Globus pallidus (tissue), 1 donor: ENCODE measurements around the gene SWT1.
"Not testable (repeated sequence)": the region's sequence is repeated elsewhere in the genome, so short reads cannot be mapped to it uniquely, and the experiment has no call there.

Source experiments
- DNase-seq: peaks from one replicate; pipeline ENCODE4 v3.0.0-alpha.2; 2015; ENCODE audit warnings: low spot score

SWT1 gene

DNA sequence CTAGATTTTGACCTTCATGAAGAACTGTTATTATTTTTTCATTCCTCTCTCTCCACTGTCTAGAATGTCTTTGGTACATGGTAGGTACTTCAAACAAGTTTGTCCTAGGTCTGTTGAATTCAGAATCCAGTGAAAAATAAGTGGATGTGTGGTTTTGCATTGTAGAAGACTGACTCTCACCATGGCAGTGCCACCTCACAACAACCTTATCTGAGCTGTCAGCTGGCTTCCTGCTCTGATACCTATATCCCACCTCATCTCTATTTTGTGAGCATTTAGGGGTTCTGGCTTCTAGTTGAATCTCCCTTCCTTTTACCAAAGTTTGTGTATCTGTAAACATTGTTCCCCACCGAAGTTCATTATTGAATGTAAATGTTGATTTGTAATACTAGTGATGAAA, 9.1 kb downstream of the SWT1 start:
- no peak for DNase-seq

DNA sequence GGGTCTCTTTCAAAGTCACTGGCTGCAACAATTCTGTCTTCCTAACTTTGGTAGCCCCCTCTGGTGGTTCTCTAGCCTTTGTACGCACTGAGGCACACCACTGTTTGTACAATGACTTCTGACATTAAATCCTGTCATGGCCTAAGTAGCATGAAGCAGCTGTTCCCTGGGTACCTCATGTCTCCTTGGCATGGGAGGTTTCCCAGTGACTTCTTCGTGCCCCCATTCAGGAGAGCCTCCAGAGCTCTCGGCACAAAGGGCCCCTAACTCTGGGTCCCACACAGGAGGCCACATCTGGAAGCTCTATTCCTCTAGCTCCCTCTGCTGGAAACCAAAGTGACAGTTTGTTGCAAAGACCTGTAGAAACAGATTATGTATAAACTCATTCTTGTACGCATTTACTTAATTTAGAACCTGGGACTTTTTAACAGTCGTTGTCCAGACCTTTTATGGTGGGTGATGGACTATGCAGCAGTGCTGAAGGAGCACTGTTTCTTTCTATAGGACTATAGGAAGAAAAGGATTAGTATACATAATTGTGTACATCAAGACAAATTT, 13.4 kb downstream of the SWT1 start:
- peak; percentile 63 for DNase-seq

DNA sequence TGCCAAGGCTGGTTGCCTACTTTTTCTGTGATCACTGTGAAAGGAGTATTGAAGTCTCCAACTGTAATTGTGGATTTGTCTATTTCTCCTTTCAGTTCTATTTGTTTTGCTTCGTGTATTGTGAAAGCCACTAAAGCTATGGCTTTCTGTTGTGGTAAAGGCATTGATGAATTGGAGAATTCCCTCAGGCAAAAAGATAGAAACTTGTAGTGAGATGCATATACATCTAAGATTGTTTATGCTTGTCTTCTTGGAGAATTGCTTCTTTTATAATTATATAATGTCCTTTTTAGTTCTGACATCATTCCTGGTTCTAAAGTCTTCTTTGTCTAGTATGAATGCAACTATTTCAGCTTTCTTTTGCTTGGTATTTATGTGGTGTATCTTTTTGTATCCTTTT, 36.8 kb downstream of the SWT1 start:
- DNase-seq: no peak

DNA sequence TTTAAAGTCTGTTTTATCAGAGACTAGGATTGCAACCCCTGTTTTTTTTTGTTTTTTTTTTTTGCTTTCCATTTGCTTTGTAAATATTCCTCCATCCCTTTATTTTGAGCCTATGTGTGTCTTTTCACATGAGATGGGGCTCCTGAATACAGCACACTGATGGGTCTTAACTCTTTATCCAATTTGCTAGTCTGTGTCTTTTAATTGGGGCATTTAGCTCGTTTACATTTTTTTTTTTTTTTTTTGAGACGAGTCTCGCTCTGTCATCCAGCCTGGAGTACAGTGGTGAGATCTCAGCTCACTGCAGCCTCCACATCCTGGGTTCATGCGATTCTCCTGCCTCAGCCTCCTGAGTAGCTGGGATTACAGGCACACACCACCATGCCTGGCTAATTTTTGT, 41.7 kb downstream of the SWT1 start:
- not testable (repeated sequence) for DNase-seq

DNA sequence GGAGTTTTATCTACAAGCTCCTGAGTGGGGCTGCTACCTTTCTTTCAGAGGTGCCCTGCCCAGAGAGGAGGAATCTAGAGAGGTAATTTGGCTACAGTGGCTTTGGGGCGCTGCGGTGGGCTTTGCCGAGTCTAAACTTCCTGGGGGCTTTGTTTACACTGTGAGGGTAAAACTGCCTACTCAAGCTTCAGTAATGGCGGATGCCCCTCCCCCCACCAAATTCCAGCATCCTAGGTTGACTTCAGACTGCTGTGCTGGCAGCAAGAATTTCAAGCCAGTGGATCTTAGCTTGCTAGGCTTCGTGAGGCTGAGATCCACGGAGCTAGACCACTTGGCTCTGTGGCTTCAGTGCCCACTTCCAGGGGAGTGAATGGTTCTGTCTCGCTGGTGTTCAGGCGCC, 43.9 kb downstream of the SWT1 start:
- DNase-seq: no peak

DNA sequence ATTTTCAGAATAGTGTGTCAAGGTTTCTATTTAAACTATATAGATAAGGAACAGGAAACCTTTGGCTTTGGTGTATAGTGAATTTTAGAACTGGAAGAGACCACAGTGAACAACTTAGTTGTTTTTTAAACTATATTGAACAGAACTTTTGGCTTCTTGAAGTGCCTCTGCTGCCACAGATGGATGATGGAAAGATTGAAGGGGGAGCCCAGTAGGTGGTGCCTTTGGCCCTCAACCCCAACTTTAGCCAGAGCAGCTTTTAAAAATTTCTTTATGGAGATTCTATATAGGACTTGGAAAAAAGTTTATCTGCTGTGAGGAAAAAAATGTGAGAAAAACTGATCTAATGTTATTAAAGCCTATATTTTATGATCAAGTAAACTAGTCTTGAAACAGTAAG, 50.2 kb downstream of the SWT1 start:
- DNase-seq: no peak

DNA sequence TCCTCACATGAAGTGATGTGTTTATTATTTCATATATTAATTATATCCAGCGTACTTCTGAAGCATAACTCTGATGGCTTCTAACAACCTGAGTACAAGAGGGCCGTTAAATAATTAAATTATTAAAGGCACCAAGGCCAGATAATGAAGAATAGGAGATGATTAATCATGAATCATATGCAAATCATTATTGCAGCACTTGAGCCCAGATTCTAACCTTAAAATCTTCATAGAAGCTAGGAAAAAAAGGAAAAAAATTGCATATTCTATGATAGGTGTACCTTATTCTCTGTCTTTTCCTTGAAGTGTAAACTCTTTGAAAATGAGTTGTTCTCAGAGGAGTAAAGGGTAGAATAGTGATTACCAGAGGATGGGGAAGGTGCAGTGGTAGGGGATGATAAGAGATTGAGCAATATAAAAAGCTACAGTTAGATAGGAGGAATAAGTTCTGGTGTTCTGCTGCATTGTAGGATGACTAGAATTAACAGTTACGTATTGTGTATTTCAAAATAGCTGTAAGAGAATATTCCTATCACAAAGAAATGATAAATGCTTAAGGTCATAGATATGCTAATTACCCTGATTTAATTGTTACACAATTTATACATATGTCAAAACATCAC, 51.1 kb downstream of the SWT1 start:
- DNase-seq: no peak

DNA sequence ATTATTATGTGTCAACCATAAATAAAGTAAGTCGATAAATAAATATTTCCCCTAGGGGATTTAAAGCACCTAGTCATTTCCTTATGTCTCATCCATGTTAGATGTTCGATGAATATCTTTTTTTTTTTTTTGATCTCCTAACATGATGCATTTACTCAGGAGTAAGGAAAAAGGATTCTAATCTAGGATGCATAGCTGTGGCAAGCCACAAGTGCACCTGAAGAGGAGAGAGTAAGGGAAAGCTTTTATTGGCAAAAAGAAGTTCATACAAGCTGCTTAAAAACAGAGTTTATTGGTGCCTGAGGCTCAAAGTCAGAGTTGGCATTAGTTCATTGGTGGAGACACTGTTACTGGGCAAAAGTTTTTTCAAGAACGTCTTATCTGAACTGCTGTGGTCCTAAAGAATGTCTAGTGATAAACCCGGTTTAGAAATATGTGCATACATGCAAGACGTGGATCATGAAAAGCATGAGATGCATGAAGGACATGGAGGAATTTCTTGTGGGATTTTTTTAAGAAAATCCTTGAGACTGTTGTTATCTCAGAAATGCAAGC, 51.7 kb downstream of the SWT1 start:
- DNase-seq: no peak

DNA sequence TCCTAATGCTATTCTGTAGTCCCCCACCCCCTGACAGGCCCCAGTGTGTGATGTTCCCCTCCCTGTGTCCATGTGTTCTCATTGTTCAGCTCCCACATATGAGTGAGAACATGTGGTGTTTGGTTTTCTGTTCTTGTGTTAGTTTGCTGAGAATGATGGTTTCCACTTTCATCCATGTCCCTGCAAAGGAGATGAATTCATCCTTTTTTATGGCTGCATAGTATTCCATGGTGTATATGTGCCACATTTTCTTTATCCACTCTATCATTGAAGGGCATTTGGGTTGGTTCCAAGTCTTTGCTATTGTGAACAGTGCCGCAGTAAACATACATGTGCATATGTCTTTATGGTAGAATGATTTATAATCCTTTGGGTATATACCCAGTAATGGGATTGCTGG, 52.4 kb downstream of the SWT1 start:
- DNase-seq: not testable (repeated sequence)

DNA sequence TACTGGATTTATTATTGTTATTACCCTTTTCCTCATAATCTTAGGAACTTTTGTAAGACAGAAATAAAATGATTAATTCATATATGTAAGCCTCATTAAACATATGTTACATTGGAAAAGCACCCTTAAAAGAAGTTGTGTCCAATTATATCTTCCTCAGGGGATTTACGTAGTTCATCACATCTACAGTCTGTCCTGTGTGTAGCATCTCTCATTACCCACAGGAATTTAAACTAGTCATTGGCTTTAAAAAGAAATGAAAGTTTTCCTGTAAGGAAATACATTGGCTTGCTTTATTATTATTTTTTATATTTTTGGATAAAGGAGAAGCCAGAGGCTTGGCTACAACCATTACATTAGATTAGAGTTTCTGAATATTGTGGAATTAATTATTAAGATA, 56.1 kb downstream of the SWT1 start:
- no peak for DNase-seq

DNA sequence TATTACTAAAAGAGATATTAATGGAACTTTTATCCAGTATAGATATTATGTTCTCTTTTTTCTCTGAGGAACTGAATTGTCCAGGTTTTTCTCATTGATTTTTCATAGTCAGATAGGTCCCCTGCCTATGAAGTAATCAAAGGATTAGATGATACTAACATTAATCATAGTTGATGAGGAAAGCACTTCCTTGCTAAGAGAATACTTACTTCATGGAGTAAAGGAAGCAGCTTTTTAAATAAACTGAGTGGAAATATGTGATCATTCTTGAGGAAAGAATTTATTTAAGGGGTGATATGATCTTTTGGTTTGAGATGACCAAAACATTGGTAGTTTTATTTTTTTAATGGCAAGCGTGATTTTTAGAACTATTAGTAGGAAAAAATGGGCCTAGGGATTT, 58.9 kb downstream of the SWT1 start:
- no peak for DNase-seq

DNA sequence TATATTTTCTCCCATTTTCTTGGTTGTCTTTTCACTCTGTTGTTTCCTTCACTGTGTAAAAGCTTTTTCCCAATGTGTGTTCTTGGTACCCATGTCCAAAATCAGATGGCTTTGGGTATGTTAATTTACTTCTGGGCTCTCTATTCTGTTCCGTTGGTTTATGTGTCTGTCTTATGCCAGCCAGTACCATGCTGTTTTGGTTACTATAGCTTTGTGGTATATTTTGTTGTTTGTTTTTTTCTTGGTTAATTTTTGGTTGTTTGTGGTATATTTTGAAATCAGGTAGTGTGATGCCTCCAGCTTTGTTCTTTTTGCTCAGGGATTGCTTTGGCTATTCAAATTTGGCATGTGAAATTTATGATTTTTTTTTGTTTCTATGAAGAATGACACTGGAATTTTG, 67.2 kb downstream of the SWT1 start:
- DNase-seq: no peak

DNA sequence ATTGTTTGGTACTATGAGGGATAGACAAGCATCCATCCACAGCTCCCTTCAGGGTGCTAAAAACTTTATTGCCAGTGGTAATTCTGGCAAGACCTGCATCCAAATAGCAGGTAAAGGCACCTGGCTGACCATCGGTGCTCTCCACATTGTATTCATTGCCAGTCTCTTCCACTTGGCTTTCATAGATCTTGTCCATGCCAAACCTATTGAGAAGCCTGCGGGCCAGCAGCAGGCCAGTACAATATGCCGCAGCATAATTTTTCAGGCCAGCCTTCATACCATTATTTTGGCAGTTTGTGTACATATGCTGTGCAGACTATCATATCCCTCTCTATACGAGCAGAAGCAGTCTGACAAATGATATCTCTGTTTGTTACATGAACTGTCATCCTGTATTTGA, 70.2 kb downstream of the SWT1 start:
- DNase-seq: no peak

DNA sequence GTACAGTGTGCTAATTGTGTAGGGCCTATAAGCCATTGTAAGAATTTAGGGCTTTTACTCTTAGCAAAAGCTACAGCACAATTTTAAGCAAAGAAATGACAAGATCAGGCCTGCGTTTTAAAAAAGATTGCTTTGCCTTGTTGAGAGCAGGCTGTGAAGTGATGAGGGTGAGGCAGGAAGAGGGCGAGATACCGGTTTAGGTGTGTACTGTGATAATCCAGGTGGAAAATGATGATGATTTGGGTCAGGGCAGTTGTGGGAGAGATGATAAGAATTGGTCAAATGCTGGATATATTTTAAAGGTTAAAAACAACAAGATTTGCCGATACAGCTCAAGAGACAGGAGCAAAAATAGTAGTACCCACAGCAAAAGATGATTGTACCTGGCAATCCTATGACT, 72.0 kb downstream of the SWT1 start:
- no peak for DNase-seq

DNA sequence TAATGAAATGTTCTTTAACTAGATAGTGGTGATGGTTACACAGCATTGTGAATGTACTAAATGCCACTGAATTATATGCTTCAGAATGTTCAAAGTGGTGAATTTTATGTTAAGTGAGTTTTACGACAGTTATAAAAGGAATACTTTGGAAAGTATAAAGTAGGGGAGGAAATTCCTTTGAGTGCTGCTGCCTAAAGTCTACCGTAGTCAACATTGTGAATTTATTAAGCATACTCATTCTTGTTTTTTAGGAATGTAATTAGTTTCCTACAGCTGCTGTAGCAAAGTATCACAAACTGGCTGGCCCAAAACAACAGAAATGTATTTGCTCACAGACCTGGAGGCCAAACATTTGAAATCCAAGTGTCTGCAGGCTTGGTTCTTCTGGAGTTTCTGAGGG, 73.0 kb downstream of the SWT1 start:
- DNase-seq: no peak

DNA sequence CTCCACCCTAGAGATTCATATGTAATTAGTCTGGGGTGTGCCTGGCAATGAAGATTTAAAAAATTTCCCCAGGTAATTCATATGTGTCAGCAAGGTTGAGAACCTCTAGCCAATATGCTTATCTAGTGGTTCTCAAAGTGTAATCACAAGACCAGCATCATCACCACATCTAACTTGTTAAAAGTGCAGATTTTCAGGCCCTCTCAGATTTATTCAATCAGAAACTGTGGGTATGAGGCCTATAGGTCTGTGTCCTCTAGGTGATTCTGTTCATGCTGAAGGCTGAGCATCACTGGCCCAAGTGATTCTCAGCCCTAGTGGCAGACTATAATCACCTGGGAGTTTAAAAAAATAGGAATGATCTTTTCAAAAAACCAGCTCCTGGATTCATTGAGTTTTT, 75.9 kb downstream of the SWT1 start:
- no peak for DNase-seq

DNA sequence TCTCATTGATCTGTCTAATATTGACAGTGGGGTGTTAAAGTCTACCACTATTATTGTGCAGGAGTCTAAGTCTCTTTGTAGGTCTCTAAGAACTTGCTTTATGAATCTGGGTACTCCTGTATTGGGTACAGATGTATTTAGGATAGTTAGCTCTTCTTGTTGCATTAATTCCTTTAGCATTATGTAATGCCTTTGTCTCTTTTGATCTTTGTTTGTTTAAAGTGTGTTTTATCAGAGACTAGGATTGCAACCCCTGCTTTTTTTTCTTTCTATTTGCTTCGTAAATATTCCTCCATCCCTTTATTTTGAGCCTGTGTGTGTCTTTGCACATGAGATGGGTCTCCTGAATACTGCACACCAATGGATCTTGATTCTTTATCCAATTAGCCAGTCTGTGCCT, 77.2 kb downstream of the SWT1 start:
- DNase-seq: not testable (repeated sequence)

DNA sequence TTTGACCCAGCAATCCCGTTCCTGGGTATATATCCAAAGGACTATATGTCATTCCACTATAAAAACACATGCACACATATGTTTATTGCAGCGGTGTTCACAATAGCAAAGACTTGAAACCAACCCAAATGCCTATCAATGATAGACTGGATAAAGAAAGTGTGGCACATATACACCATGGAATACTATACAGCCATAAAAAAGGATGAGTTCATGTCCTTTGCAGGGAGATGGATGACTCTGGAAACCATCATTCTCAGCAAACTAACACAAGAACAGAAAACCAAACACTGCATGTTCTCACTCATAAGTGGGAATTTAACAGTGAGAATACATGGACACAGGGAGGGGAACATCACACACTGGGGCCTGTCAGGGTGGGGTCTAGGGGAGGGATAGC, 80.2 kb downstream of the SWT1 start:
- not testable (repeated sequence) for DNase-seq

DNA sequence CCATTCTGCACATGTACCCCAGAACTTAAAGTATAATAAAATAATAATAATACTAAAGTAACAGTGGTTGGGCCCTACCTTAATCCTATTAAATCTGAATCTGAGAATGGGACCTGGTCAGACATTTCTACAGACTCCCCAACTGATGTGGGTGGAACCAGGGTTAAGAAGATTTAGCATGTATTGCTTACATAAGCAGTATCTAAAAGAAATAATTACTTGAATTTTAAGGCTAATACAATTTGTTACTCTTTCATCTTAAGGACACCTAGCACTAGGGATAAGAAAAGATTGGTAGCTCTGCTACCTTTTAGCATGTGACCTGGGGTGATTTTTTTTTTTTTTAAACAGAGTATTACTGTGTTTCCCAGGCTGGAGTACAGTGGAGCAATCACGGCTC, 80.7 kb downstream of the SWT1 start:
- no peak for DNase-seq

DNA sequence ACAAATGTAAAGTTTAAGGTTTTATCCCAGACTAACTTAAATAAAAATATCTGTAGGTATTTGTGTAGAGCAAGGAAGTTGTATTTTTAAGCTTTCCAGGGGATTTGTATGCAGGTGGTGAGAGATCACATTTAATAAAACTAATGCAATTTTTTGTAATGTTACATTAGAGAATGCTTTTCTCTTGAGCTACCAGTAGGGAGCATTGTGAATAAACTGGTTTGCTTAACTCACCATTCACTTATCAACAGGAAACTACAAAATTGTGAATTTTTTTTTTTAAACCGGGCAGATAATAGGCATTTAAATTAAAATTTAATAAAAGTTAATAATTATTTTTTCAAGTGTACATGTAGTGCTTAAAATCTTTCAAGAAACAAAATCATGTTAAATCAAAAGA, 81.5 kb downstream of the SWT1 start:
- DNase-seq: no peak

DNA sequence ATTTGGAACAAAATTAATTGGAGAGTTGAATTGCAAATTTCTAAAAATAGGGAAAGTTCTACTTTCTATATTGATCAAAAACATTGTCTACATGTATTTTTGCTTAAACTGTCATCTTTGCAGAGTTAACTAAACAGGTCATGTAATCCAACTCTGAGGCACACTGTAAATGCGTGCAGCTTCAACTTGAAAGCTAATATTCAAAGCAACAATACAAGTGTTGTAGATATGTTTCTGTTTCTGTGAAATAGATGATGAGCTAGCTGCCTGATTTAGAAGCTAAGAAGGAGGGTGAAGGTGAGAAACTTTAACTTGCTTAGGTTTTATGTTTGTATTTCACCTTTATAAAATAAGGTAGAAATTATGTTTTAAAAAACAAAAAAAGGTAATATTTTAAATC, 82.9 kb downstream of the SWT1 start:
- DNase-seq: no peak

DNA sequence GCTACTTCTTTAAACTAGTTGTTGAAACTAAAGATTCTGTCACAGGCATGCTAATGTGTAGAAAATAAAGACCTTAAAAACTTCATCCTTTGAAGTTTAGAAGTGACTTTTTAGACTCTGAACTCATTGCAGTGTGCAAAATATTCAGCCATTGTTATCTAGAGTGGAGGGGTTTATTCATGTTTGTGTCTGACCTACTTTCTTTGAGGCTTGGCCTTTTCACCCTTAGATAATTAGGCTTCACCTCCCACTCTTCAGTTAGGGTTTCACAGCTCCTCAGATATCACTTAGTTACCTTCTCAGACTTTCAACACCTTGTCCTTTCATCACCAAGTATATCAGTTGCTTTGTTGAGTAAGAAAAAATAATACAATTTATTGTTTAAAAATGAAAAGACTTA, 84.2 kb downstream of the SWT1 start:
- DNase-seq: no peak

DNA sequence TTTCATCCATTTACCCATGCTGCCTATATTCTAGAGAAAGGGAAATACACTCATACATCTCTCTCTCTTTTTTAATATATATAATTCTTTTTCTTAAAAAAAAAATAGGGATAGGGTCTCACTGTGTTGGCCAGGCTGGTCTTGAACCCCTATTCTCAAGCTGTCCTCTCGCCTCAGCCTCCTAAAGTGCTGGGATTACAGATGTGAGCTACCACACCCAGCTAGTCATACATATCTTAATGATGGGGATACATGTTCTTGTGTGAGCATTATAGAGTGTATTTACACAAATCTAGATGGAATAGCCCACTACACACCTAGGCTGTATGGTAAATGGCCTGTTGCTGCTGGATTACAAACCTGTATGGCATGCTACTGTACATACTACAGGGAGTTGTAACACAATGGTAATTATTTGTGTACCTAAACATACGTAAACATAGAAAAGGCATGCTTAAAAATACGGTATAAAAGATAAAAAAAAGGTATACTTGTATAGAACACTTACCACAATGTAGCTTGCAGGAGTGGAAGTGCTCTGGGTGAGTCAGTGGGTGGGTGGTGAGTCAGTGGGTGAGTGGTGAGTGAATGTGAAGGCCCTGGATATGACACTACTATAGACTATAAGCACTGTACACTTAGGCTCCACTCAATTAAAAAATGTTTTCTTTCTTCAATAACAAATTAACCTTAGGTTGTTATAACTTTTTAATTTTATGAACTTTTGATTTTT, 87.2 kb downstream of the SWT1 start:
- DNase-seq: no peak

DNA sequence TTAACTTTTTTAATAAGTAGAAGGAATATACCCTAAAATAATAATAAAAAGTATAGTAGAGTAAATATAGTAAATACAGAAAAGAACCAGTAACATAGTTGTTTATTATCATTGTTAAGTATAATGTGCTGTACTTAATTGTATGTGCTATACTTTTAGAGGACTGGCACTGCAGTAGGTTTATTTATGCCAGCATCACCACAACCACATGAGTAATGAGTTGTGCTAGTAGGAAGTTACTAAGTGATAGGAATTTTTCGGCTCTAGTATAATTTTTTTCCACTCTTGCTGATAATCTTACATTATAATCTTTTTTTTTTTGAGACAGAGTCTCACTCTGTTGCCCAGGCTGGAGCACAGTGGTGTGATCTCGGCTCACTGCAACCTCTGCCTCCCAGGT, 88.5 kb downstream of the SWT1 start:
- no peak for DNase-seq
